Left renal cortex interstitium (tissue), 4 donors: ENCODE data around the gene TMEM52. TPM values are rescaled to one million over a fixed set of nuclear protein-coding genes. Genes with fewer than 3 reads are reported as not detected.
"Not testable (repeated sequence)": the region's sequence is repeated elsewhere in the genome, so short reads cannot be mapped to it uniquely, and the experiment has no call there.

Experiments
- DNase-seq, 4 donors: peaks; one replicate each; pipeline ENCODE4 v3.0.0-alpha.2; 2013; ENCODE audit warnings: low read depth in 4 of 4, low spot score in 2 of 4, missing footprints in 1 of 4
- polyA plus RNA-seq, 4 donors: library from polyadenylated mRNA; unstranded; fragments of 120-200 nt; gene quantifications; one replicate each; pipeline ENCODE4 v1.2.1, GENCODE V29; 2013; ENCODE audit not compliant: insufficient read length in 4 of 4

The TMEM52 gene
- polyA plus RNA-seq, 4 donors = 0.85 to 2.8 (median 1.5) TPM

GRCh38 chr1:1947493-1947892, 28.4 kb upstream of the TMEM52 start:
- no peak for DNase-seq

GRCh38 chr1:1946540-1946939, 27.5 kb upstream of the TMEM52 start:
- no peak for DNase-seq

- DNase-seq = no peak
These were observed 26.8 kb upstream of the TMEM52 start for GRCh38 chr1:1945782-1946393.

- DNase-seq = no peak
These were observed 24.9 kb upstream of the TMEM52 start for GRCh38 chr1:1943834-1944570.

GRCh38 chr1:1942753-1943656, 23.9 kb upstream of the TMEM52 start:
- DNase-seq = no peak

GRCh38 chr1:1941868-1942752, 23.0 kb upstream of the TMEM52 start:
- DNase-seq = no peak

- DNase-seq = no peak
These were observed 22.2 kb upstream of the TMEM52 start for GRCh38 chr1:1941211-1941841.

GRCh38 chr1:1940123-1940425, 21.0 kb upstream of the TMEM52 start:
- no peak for DNase-seq

- DNase-seq = no peak
These were observed 20.4 kb upstream of the TMEM52 start for GRCh38 chr1:1939296-1940122.

- no peak for DNase-seq
These were observed 19.7 kb upstream of the TMEM52 start for GRCh38 chr1:1938613-1939295.

- no peak for DNase-seq
These were observed 19.1 kb upstream of the TMEM52 start for GRCh38 chr1:1938276-1938573.

GRCh38 chr1:1937549-1938275, 18.6 kb upstream of the TMEM52 start:
- DNase-seq = no peak

GRCh38 chr1:1937061-1937460, 18.0 kb upstream of the TMEM52 start:
- no peak for DNase-seq

GRCh38 chr1:1934848-1935247, 15.8 kb upstream of the TMEM52 start:
- DNase-seq = not testable (repeated sequence)

GRCh38 chr1:1929639-1930545, 10.8 kb upstream of the TMEM52 start:
- no peak for DNase-seq

GRCh38 chr1:1929102-1929638, 10.1 kb upstream of the TMEM52 start:
- no peak for DNase-seq
